Posterior vena cava (tissue), 2 donors: Measurements from ENCODE around the gene ZNF831. TPM values are rescaled to one million over a fixed set of nuclear protein-coding genes. Genes with fewer than 3 reads are reported as not detected.

Experiments
- DNase-seq: peaks from one replicate; pipeline ENCODE4 v3.0.0-alpha.2; 2020; ENCODE audit warnings: low spot score
- intact Hi-C, 2 donors: fragments of 100-400 bp; cut with DNase I; formaldehyde crosslinking; loops; one replicate each; pipeline versions ENCODE4 v1.14.1 to v1.14.2; 2022 to 2023
- long read RNA-seq, 2 donors: library from polyadenylated mRNA; unstranded; transcript quantifications; one replicate each; pipeline ENCODE4 v2.0.0, GENCODE V29; 2020 to 2021
- total RNA-seq, 2 donors: library from RNA; stranded (reverse); fragmentation: NEBNext Ultra II Directional; extraction: Animal tissue kit (Norgen Biotek cat#: 25700); gene quantifications; one replicate each; pipeline ENCODE4 v1.2.1, GENCODE V29; 2021
- donor health status: DM: yes; HTN: yes; CAD: no.
- donor health status: DM: yes; HTN: yes; CAD: no.

ZNF831 gene
- total RNA-seq = under 1 TPM; 0.37 to 0.57 TPM
- long read RNA-seq, donor 1, partial matches to known transcripts = 0 of 1 reads
- long read RNA-seq, donor 1, other reads (novel, unspliced or antisense) = 1 of 1 reads
- long read RNA-seq, donor 2 = 0 reads

GRCh38 chr20:59163631-59164530 is at the start of gene ZNF831:
Gene ZNF831 (plus strand): TSS chr20:59163821. CDS start chr20:59191020, 27,199 bp downstream.
- intact Hi-C loops = no loop called here
- DNase-seq = no peak

- intact Hi-C loops = no loop called here
- DNase-seq = no peak
These were observed 46.1 kb upstream of the ZNF831 start for GRCh38 chr20:59117526-59117925.

- DNase-seq = no peak
- intact Hi-C loops = no loop called here
These were observed 44.8 kb upstream of the ZNF831 start for GRCh38 chr20:59118855-59119254.

- intact Hi-C loops = no loop called here
- DNase-seq = no peak
These were observed 43.1 kb upstream of the ZNF831 start for GRCh38 chr20:59120491-59120890.

GRCh38 chr20:59120919-59121318 is 42.7 kb upstream of the ZNF831 start:
- no peak for DNase-seq
- intact Hi-C loops = no loop called here

GRCh38 chr20:59121714-59122565 is 41.7 kb upstream of the ZNF831 start:
- intact Hi-C loops = no loop called here
- DNase-seq = no peak

GRCh38 chr20:59122566-59122919 is 41.1 kb upstream of the ZNF831 start:
- intact Hi-C loops = no loop called here
- DNase-seq = no peak

- DNase-seq = no peak
- intact Hi-C loops = no loop called here
These were observed 40.5 kb upstream of the ZNF831 start for GRCh38 chr20:59123011-59123677.

GRCh38 chr20:59123678-59124255 is 39.9 kb upstream of the ZNF831 start:
- no peak for DNase-seq
- intact Hi-C loops = no loop called here

GRCh38 chr20:59124296-59125029 is 39.2 kb upstream of the ZNF831 start:
- DNase-seq = no peak
- intact Hi-C loops = no loop called here

- intact Hi-C loops = no loop called here
- DNase-seq = no peak
These were observed 38.3 kb upstream of the ZNF831 start for GRCh38 chr20:59125332-59125731.

GRCh38 chr20:59125836-59126235 is 37.8 kb upstream of the ZNF831 start:
- DNase-seq = no peak
- intact Hi-C loops = no loop called here

- DNase-seq = no peak
- intact Hi-C loops = no loop called here
These were observed 35.8 kb upstream of the ZNF831 start for GRCh38 chr20:59127839-59128238.

GRCh38 chr20:59131551-59132285 is 31.9 kb upstream of the ZNF831 start:
- intact Hi-C loops = no loop called here
- DNase-seq = no peak

- intact Hi-C loops = no loop called here
- no peak for DNase-seq
These were observed 29.4 kb upstream of the ZNF831 start for GRCh38 chr20:59134182-59134581.

GRCh38 chr20:59135093-59135492 is 28.5 kb upstream of the ZNF831 start:
- DNase-seq = no peak
- intact Hi-C loops = no loop called here

GRCh38 chr20:59136027-59136426 is 27.6 kb upstream of the ZNF831 start:
- no peak for DNase-seq
- intact Hi-C loops = no loop called here

GRCh38 chr20:59137532-59137931 is 26.1 kb upstream of the ZNF831 start:
- no peak for DNase-seq
- intact Hi-C loops = no loop called here
